GM04504 (cell line): ENCODE data around the gene AKT1.

Experiments
- DNase-seq: peaks from one replicate; pipeline ENCODE4 v3.0.0-alpha.2; 2012; ENCODE audit warnings: low read depth

AKT1 gene

DNA sequence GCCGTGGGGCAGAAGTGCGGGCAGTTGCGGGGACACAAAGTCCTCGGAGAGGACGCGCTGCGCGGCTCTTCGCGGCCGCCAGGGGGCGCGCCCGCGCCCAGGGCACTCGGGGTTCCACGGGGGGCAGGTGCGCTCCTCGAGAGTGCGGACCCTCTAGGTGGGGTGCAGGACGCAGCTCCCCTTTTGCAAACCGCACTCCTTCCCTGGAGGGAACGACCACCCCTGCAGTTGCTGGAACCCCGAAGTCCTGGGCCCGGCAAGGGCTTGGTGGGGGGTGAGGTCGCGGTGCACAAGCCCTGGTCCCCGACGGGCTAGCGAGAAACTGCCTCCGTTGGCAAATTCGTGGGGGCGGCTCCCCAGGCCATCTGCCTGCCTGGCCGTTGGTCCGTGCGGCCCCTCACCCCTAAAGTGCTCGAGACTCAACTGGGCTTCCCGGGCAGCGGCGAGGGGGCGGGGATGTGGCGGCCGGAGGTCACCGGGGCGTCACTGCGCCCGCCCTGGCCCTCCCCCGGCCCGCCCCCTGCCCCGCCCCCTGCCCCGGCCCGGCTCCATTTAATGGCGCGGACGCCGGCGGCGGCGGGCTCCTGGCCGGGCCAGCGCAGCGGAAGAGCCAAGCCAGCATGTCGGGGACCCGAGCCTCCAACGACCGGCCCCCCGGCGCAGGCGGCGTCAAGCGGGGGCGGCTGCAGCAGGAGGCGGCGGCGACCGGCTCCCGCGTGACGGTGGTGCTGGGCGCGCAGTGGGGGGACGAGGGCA lies 71.7 kb downstream of the AKT1 start, which contains the start of gene ADSS1:
Gene ADSS1 (plus strand): TSS at position 579 of the 756 bp plus-strand sequence. CDS start 42 bp downstream, at position 621.
- DNase-seq: no peak

DNA sequence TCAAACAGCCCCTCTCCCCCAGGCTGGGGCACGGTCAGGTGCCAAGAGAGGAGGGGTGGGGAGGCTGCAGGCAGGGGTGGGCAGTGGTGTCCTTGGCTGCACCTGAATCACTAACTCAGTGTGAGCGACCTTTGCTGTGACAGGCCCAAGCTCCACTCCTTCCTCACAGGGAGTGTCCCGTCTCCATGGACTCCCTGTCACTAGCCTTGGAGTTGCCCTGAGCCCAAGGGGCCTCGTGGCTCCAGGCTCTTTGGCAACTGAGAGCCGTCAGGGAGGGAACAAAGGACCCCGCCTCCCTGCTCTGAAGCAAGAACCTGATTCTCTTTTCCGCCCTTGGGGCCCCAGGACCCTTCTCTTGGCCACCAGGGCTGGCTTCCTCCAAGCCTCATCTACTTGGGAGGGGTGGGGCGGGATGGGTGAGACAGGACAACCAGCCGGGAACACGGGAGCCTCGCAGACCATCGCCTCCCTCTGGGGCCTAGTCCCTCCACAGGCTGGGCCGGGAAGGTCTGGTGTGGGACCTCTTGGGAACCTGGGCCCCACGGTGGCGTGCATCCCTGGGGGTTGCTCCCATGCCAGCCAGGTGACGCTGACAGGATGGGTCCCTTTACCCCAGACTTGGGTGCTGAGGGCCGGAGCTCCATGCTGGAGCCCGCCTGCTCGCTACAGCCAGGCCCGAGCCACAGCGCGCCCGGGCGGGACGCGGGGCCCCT lies 72.5 kb downstream of the AKT1 start:
- DNase-seq: no peak

DNA sequence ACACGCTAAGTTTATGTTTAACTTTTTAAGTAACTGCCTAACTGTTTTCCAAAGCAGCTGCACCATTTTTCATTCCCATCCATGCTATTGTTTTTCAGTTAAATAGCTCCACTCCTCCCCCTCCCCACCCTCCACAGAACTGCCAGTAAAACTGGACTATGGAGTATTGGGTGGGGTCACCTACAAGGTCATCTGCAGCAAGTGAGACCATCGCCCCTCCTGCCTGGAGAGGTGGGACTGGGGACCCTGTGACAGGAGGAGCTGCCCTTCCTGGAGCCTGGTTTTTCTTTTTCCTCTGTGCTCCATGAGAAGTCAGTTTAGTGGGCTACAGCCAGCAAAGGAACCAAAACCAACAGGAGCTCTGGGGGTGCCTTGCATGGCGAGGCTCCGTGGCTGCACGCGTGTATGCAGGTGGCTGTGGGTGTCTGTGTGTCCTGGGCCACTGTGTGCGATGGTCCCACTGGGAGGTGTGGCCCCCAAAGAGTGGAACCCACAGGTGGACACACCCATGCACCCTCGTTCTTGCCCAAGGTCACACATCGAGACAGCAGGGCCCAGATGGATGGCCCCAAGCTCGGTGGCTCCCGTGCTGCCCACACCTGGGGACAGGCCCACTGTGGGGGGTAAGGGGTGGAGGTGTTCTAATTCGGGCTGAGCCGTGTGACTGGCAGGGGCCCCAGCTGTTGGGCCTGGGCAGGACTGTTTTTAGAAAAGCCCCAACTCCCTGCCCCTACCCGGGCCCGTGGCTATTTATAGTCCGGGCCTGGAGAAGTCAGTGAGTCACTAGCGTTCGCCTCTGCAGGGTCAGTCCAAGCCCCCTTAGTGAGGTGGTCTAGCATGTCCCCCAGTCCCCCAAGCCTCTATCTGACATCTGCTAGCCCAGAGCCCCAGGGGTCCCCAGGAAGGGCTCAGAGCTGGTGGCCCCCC lies 73.8 kb downstream of the AKT1 start:
- DNase-seq: no peak
